Natural killer cell (primary cell): ENCODE measurements around the gene SIRT4. TPM values are rescaled to one million over a fixed set of nuclear protein-coding genes. Genes with fewer than 3 reads are reported as not detected.

Source experiments
- ATAC-seq, 3 donors: fragments of 150-1000 bp in 2 of 3; fragments of 200-7000 bp in 1 of 3; cut with Tn5 transposase; 1 replicate in 1 of 3; 2 replicates in 2 of 3; pipeline ENCODE4 v1.10.0; 2021; ENCODE audit warnings: mild to moderate bottlenecking in 2 of 3, moderate library complexity in 2 of 3
- DNase-seq, 2 donors: peaks; one replicate each; pipeline versions ENCODE4 v3.0.0 to v3.0.0-alpha.2; 2013 to 2021; ENCODE audit warnings: mixed read lengths in 1 of 2
- H3K27ac ChIP-seq: one replicate; pipeline ENCODE4 v1.5.1; 2013; ENCODE audit warnings: mild to moderate bottlenecking, low read length
- H3K27me3 ChIP-seq: one replicate; pipeline ENCODE4 v1.6.1; 2013; ENCODE audit warnings: low read length; ENCODE audit not compliant: control insufficient read depth, insufficient read depth
- H3K36me3 ChIP-seq: one replicate; pipeline ENCODE4 v1.6.1; 2013; ENCODE audit warnings: low read length; ENCODE audit not compliant: control insufficient read depth, insufficient read depth
- H3K4me1 ChIP-seq: one replicate; pipeline ENCODE4 v1.6.1; 2013; ENCODE audit warnings: low read length; ENCODE audit not compliant: control insufficient read depth, insufficient read depth
- H3K4me3 ChIP-seq: one replicate; pipeline ENCODE4 v1.5.1; 2013; ENCODE audit warnings: low read length
- H3K9me3 ChIP-seq: one replicate; pipeline ENCODE4 v1.6.1; 2013; ENCODE audit warnings: low read length; ENCODE audit not compliant: control insufficient read depth, insufficient read depth
- H3K27ac Mint-ChIP-seq, 2 donors: one replicate each; pipeline ENCODE4 v1.8.0; 2022; ENCODE audit warnings: mild to moderate bottlenecking in 2 of 2, mixed read lengths in 2 of 2, moderate library complexity in 1 of 2
- H3K27me3 Mint-ChIP-seq, 2 donors: one replicate each; pipeline ENCODE4 v1.8.0; 2022; ENCODE audit warnings: low read depth in 2 of 2, mixed read lengths in 2 of 2
- H3K36me3 Mint-ChIP-seq: one replicate; pipeline ENCODE4 v1.8.0; 2022; ENCODE audit warnings: mixed read lengths
- H3K4me1 Mint-ChIP-seq, 2 donors: one replicate each; pipeline ENCODE4 v1.8.0; 2022; ENCODE audit warnings: mixed read lengths in 2 of 2
- H3K4me3 Mint-ChIP-seq: one replicate; pipeline ENCODE4 v1.8.0; 2022; ENCODE audit warnings: mild to moderate bottlenecking, moderate library complexity, mixed read lengths
- H3K9me3 Mint-ChIP-seq, 2 donors: one replicate each; pipeline ENCODE4 v1.8.0; 2022; ENCODE audit warnings: mixed read lengths in 2 of 2
- WGBS: methylation state at CpG from one replicate; pipeline ENCODE4 v1.1.7; 2013; ENCODE audit warnings: missing lambda C conversion rate; ENCODE audit not compliant: insufficient coverage; 5-methylcytosine and 5-hydroxymethylcytosine counted together
- intact Hi-C: fragments of 100-400 bp; cut with micrococcal nuclease; formaldehyde crosslinking; loops from one replicate; pipeline ENCODE4 v1.14.2; 2022
- total RNA-seq, 4 donors: library from RNA; stranded (reverse); fragments of 120-200 nt in 1 of 4; gene quantifications; one replicate each; pipeline versions ENCODE4 v1.2.3 to v1.2.4, GENCODE V29; 2013 to 2022
- TF ChIP-seq, protein P1 (sequence below): fragments of 200-600 bp; IDR thresholded peaks from one replicate; pipeline ENCODE4 v1.8.0; 2022; ENCODE audit warnings: antibody characterized with exemption

The SIRT4 gene
- total RNA-seq, 3 donors from 2014 or later (not counting 1 experiment from before 2014, with no cell fraction given) = 2.0 to 2.1 (median 2.1) TPM

DNA sequence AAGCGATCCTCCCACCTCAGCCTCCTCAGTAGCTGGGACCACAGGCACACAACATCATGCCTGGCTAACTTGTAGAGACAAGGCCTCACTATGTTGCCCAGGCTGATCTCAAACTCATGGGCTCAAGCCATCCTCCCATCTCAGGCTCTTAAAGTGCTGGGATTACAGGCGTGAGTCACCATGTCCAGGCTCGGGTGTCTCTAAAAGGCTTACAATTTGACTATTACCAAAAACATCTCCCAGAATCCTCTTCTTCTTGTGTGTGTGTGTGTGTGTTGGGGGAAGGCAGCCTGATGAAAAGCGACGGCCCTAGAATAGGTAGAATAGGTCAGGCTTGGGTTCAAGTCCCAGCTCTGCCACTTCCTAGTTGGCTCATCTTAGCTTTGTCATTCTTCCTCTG is 50.0 kb downstream of the SIRT4 start:
- Mint-ChIP-seq H3K27ac (no peak overlapping the region), H3K4me1 (no peaks in the 10 kb centered on the region), H3K9me3 (no peaks in the 10 kb centered on the region), H3K36me3 (no peaks in the 10 kb centered on the region), H3K4me3 (no peak overlapping the region), H3K27me3 (no peaks in the 10 kb centered on the region)
- Histone ChIP-seq H3K27ac (no peak overlapping the region), H3K9me3 (no peaks in the 10 kb centered on the region), H3K27me3 (no peaks in the 10 kb centered on the region), H3K4me1 (no peaks in the 10 kb centered on the region), H3K4me3 (no peak overlapping the region), H3K36me3 (no peaks in the 10 kb centered on the region)
- DNase-seq = no peak
- TF ChIP-seq, protein P1, sequence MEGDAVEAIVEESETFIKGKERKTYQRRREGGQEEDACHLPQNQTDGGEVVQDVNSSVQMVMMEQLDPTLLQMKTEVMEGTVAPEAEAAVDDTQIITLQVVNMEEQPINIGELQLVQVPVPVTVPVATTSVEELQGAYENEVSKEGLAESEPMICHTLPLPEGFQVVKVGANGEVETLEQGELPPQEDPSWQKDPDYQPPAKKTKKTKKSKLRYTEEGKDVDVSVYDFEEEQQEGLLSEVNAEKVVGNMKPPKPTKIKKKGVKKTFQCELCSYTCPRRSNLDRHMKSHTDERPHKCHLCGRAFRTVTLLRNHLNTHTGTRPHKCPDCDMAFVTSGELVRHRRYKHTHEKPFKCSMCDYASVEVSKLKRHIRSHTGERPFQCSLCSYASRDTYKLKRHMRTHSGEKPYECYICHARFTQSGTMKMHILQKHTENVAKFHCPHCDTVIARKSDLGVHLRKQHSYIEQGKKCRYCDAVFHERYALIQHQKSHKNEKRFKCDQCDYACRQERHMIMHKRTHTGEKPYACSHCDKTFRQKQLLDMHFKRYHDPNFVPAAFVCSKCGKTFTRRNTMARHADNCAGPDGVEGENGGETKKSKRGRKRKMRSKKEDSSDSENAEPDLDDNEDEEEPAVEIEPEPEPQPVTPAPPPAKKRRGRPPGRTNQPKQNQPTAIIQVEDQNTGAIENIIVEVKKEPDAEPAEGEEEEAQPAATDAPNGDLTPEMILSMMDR = no peak
- intact Hi-C loops = no loop called here
- 66% methylated on average over 4 of the region's 5 CpGs for WGBS
- ATAC-seq = no peak

DNA sequence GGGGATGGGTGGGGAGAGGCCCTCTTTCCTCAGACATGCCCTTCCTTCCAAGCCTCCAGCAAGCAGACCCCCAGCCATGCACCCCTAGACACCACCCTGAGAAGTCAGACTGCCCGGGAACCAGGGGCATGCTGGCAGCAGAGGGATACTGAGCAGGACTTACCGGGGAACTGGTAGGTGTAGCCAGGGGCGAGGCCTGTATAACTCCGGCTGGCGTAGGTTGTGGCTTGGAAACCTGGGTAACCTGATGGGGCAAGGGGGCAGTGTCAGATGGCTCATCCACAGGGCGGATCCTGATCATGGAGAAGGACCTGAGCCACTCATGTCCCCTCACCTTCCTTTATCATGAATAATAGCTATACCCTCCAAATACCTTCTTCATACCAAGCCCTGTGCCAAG is 51.0 kb downstream of the SIRT4 start:
- Histone ChIP-seq H3K4me3 (no peak overlapping the region), H3K4me1 (no peaks in the 10 kb centered on the region), H3K9me3 (no peaks in the 10 kb centered on the region), H3K36me3 (no peaks in the 10 kb centered on the region), H3K27ac (no peak overlapping the region), H3K27me3 (no peaks in the 10 kb centered on the region)
- H3K4me3 Mint-ChIP-seq = no peak overlapping the region
- intact Hi-C loops = no loop called here
- no peaks in the 10 kb centered on the region for H3K4me1 Mint-ChIP-seq
- peaks cover 0 to 3% of the 10 kb centered on the region in 2 donors for H3K27me3 Mint-ChIP-seq
- TF ChIP-seq, protein P1 = no peak
- no peaks in the 10 kb centered on the region for H3K36me3 Mint-ChIP-seq
- H3K9me3 Mint-ChIP-seq = no peaks in the 10 kb centered on the region
- no peak for DNase-seq
- no peak overlapping the region for H3K27ac Mint-ChIP-seq
- ATAC-seq = no peak
- WGBS = 94% methylated on average over 6 of the region's 6 CpGs

DNA sequence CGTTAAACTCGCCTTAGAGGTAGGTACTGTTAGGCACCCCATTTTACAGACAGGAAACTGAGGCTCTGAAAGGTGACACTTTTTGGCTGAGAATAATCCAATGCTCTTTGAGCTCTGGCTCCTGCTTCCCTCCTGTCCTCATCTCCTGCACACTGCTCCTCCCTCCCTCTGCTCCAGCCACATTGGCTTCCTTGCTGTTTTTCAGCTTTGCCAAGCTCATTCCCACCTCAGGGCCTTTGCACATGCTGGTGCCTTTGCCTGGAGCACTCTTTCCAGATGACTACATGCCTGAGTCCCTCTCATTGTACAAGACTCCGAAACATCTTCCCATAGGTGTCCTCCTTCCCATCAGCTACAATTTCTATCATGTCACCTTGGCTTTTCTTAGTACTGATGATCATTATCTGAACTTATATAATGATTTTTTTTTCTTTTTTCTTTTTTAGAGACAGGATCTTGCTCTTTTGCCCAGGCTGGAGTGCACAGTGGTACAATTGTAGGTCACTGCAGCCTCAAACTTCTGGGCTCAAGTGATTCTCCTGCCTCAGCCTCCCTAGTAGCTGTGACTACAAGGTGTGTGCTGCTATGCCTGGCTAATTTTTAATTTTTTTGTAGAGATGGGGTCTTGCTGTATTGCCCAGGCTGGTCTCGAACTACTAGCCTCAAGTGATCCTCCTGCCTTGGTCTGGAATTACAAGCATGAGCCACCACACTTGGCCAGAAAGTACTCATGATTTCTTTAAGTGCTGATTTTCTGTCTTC is 51.6 kb downstream of the SIRT4 start:
- H3K4me1 ChIP-seq = no peaks in the 10 kb centered on the region
- TF ChIP-seq, protein P1 = no peak
- H3K9me3 ChIP-seq = no peaks in the 10 kb centered on the region
- Mint-ChIP-seq H3K4me3 (no peak overlapping the region), H3K36me3 (no peaks in the 10 kb centered on the region), H3K27ac (no peak overlapping the region), H3K4me1 (no peaks in the 10 kb centered on the region), H3K9me3 (no peaks in the 10 kb centered on the region), H3K27me3 (peaks cover 0 to 3% of the 10 kb centered on the region in 2 donors)
- intact Hi-C loops = no loop called here
- DNase-seq = no peak
- no peak for ATAC-seq
- no peak overlapping the region for H3K27ac ChIP-seq
- no peaks in the 10 kb centered on the region for H3K27me3 ChIP-seq
- no peaks in the 10 kb centered on the region for H3K36me3 ChIP-seq
- WGBS = 81% methylated on average over 4 of the region's 4 CpGs
- no peak overlapping the region for H3K4me3 ChIP-seq
